Naive thymus-derived CD4-positive, alpha-beta T cell (primary cell): ENCODE results near the gene SLC12A2. TPM values are rescaled to one million over a fixed set of nuclear protein-coding genes. Genes with fewer than 3 reads are reported as not detected.

ENCODE experiments used
- ATAC-seq: fragments of 150-1000 bp; cut with Tn5 transposase; 2 replicates; pipeline ENCODE4 v1.10.0; 2021; ENCODE audit warnings: mild to moderate bottlenecking, moderate library complexity
- CTCF ChIA-PET: fragments of 350-600 bp; sonication (Branson Sonifier 250); formaldehyde crosslinking; loops from one replicate; lab custom pipeline; 2021; ENCODE audit warnings: antibody characterized with exemption; lab: Charles Lee
- POLR2A ChIA-PET: fragments of 350-600 bp; sonication (Branson Sonifier 250); formaldehyde crosslinking; loops from one replicate; lab custom pipeline; 2021; ENCODE audit warnings: antibody characterized with exemption, inconsistent platforms; lab: Charles Lee
- DNase-seq, 9 donors: peaks; one replicate each; pipeline versions ENCODE4 v3.0.0 to v3.0.0-alpha.2; 2020 to 2022; ENCODE audit warnings: mixed read lengths in 1 of 9
- H3K27ac ChIP-seq: one replicate; pipeline ENCODE4 v1.7.0; 2013; ENCODE audit warnings: mild to moderate bottlenecking, low read depth, low read length, moderate library complexity
- H3K27me3 ChIP-seq, 2 donors: one replicate each; pipeline ENCODE4 v1.7.0; 2013; ENCODE audit warnings: low read length in 2 of 2, mild to moderate bottlenecking in 2 of 2, moderate library complexity in 2 of 2; ENCODE audit not compliant: control insufficient read depth in 2 of 2, insufficient read depth in 2 of 2
- H3K36me3 ChIP-seq, 3 experiments: 1 replicate in 2 of 3; 2 replicates in 1 of 3; pipeline ENCODE4 v1.7.0; 2013; ENCODE audit warnings: low read length in 3 of 3, mild to moderate bottlenecking in 3 of 3, moderate library complexity in 1 of 3; ENCODE audit not compliant: insufficient read depth in 3 of 3, control insufficient read depth in 2 of 3
- H3K4me1 ChIP-seq, 2 donors: one replicate each; pipeline ENCODE4 v1.7.0; 2013; ENCODE audit warnings: low read length in 2 of 2, mild to moderate bottlenecking in 2 of 2, moderate library complexity in 1 of 2; ENCODE audit not compliant: control insufficient read depth in 2 of 2, insufficient read depth in 2 of 2
- H3K4me3 ChIP-seq: 2 replicates; pipeline ENCODE4 v1.7.0; 2013; ENCODE audit warnings: mild to moderate bottlenecking, low read length
- H3K9me3 ChIP-seq, 3 experiments: 1 replicate in 2 of 3; 2 replicates in 1 of 3; pipeline ENCODE4 v1.7.0; 2013; ENCODE audit warnings: low read length in 3 of 3; ENCODE audit not compliant: control insufficient read depth in 2 of 3
- H3K27ac Mint-ChIP-seq, 9 donors: one replicate each; pipeline ENCODE4 v1.8.0; 2020 to 2022; ENCODE audit warnings: mixed read lengths in 9 of 9, mild to moderate bottlenecking in 8 of 9, moderate library complexity in 5 of 9, inconsistent platforms in 2 of 9
- H3K27me3 Mint-ChIP-seq, 5 donors: one replicate each; pipeline ENCODE4 v1.8.0; 2021 to 2022; ENCODE audit warnings: mixed read lengths in 5 of 5, mild to moderate bottlenecking in 1 of 5
- H3K36me3 Mint-ChIP-seq, 5 donors: one replicate each; pipeline ENCODE4 v1.8.0; 2020 to 2022; ENCODE audit warnings: mixed read lengths in 5 of 5, mild to moderate bottlenecking in 3 of 5, inconsistent platforms in 1 of 5
- H3K4me1 Mint-ChIP-seq, 7 donors: one replicate each; pipeline ENCODE4 v1.8.0; 2020 to 2022; ENCODE audit warnings: mixed read lengths in 7 of 7, mild to moderate bottlenecking in 3 of 7, inconsistent platforms in 1 of 7
- H3K4me3 Mint-ChIP-seq, 10 donors: one replicate each; pipeline ENCODE4 v1.8.0; 2020 to 2022; ENCODE audit warnings: mild to moderate bottlenecking in 10 of 10, mixed read lengths in 10 of 10, moderate library complexity in 6 of 10, inconsistent platforms in 2 of 10
- H3K9me3 Mint-ChIP-seq, 11 donors: one replicate each; pipeline ENCODE4 v1.8.0; 2020 to 2022; ENCODE audit warnings: mixed read lengths in 11 of 11, mild to moderate bottlenecking in 4 of 11, inconsistent platforms in 1 of 11, moderate library complexity in 1 of 11
- intact Hi-C, 2 donors: fragments of 100-400 bp; cut with micrococcal nuclease; formaldehyde crosslinking; loops; one replicate each; pipeline ENCODE4 v1.15.1; 2023
- polyA plus RNA-seq, 2 donors: library from polyadenylated mRNA; unstranded; fragments of 300-500 nt; fragmentation: Illumina TruSeq; gene quantifications; one replicate each; pipeline ENCODE4 v1.2.3, GENCODE V29; 2021
- total RNA-seq, 6 experiments: library from RNA in 5 of 6; stranded (reverse) in 5 of 6; gene quantifications; 1 replicate in 5 of 6; 2 replicates in 1 of 6; pipeline ENCODE4 v1.2.3 and lab custom pipeline; 2021 to 2026

Gene SLC12A2
- total and polyA plus RNA-seq, 7 experiments from 2014 or later: 4.8 to 17.3 (median 10.7) TPM

GRCh38 chr5:128228521-128228920 lies 145.0 kb downstream of the SLC12A2 start:
- ChIA-PET POLR2A (no interaction called here), CTCF (interaction anchor here (0.6 kb wide), 1 partner anchor 9 kb away, joined by 3 read pairs; no protein-coding TSS in a partner anchor)
- Histone ChIP-seq H3K4me1 (no peaks in the 10 kb centered on the region), H3K27ac (no peak overlapping the region), H3K4me3 (no peak overlapping the region), H3K36me3 (no peaks in the 10 kb centered on the region), H3K27me3 (no peaks in the 10 kb centered on the region), H3K9me3 (no peaks in the 10 kb centered on the region)
- H3K36me3 Mint-ChIP-seq: no peaks in the 10 kb centered on the region
- ATAC-seq (no peak), DNase-seq (no peak)
- H3K27ac Mint-ChIP-seq: no peak overlapping the region
- no peaks in the 10 kb centered on the region for H3K4me1 Mint-ChIP-seq
- intact Hi-C loops: no loop called here
- peaks cover 0 to 7% (median 0%) of the 10 kb centered on the region in 5 donors for H3K27me3 Mint-ChIP-seq
- no peaks in the 10 kb centered on the region for H3K9me3 Mint-ChIP-seq
- no peak overlapping the region for H3K4me3 Mint-ChIP-seq

GRCh38 chr5:128234928-128235641 lies 151.5 kb downstream of the SLC12A2 start:
- POLR2A ChIA-PET: no interaction called here
- no peaks in the 10 kb centered on the region for H3K4me1 Mint-ChIP-seq
- H3K4me3 Mint-ChIP-seq: no peak overlapping the region
- Histone ChIP-seq H3K4me1 (no peaks in the 10 kb centered on the region), H3K4me3 (no peak overlapping the region), H3K27me3 (no peaks in the 10 kb centered on the region), H3K9me3 (no peaks in the 10 kb centered on the region), H3K27ac (no peak overlapping the region), H3K36me3 (no peaks in the 10 kb centered on the region)
- intact Hi-C loops: no loop called here
- no peak for DNase-seq
- no peak for ATAC-seq
- H3K36me3 Mint-ChIP-seq: peaks cover 0 to 7% (median 0%) of the 10 kb centered on the region in 5 donors
- no peak overlapping the region for H3K27ac Mint-ChIP-seq
- CTCF ChIA-PET: no interaction called here
- peaks cover 7 to 43% (median 28%) of the 10 kb centered on the region in 5 donors for H3K27me3 Mint-ChIP-seq
- peaks cover 0 to 5% (median 0%) of the 10 kb centered on the region in 11 donors for H3K9me3 Mint-ChIP-seq

GRCh38 chr5:128236334-128236733 lies 152.8 kb downstream of the SLC12A2 start:
- intact Hi-C loops: no loop called here
- no peaks in the 10 kb centered on the region for H3K4me1 Mint-ChIP-seq
- ATAC-seq: no peak
- H3K27me3 ChIP-seq: no peaks in the 10 kb centered on the region
- H3K9me3 ChIP-seq: no peaks in the 10 kb centered on the region
- ChIA-PET POLR2A (no interaction called here), CTCF (no interaction called here)
- H3K36me3 ChIP-seq: no peaks in the 10 kb centered on the region
- DNase-seq: no peak
- no peak overlapping the region for H3K27ac Mint-ChIP-seq
- no peak overlapping the region for H3K27ac ChIP-seq
- H3K4me1 ChIP-seq: no peaks in the 10 kb centered on the region
- H3K4me3 ChIP-seq: no peak overlapping the region
- H3K9me3 Mint-ChIP-seq: peaks cover 0 to 5% (median 0%) of the 10 kb centered on the region in 11 donors
- peaks cover 7 to 43% (median 28%) of the 10 kb centered on the region in 5 donors for H3K27me3 Mint-ChIP-seq
- H3K4me3 Mint-ChIP-seq: no peak overlapping the region
- H3K36me3 Mint-ChIP-seq: peaks cover 0 to 7% (median 0%) of the 10 kb centered on the region in 5 donors

DNA sequence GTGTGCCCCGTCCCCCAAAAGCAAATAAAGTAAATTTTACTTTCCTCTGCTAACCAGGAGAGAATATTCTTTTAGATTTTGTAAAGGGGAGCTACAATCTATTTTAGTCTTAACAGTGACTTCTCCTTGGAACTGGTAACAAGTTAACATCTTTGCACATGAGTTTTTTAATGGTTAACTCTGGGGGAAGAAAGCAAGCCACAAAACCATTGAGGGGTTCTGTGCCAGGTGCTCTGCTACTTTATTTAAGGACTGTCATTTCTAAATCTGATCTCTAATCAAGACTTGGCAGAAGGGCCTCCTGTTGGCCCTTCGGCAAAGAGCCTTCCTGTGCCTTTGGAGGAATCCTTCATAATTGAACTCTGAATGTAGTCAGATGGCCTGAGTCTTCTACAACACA lies 153.4 kb downstream of the SLC12A2 start:
- intact Hi-C loops: no loop called here
- H3K4me3 ChIP-seq: no peak overlapping the region
- Mint-ChIP-seq H3K9me3 (peaks cover 0 to 5% (median 0%) of the 10 kb centered on the region in 11 donors), H3K4me1 (no peaks in the 10 kb centered on the region), H3K4me3 (no peak overlapping the region), H3K27me3 (peaks cover 1 to 43% (median 28%) of the 10 kb centered on the region in 5 donors), H3K36me3 (peaks cover 0 to 7% (median 0%) of the 10 kb centered on the region in 5 donors), H3K27ac (no peak overlapping the region)
- ChIA-PET POLR2A (no interaction called here), CTCF (interaction anchor here (0.6 kb wide), 1 partner anchor 8 kb away, joined by 3 read pairs; no protein-coding TSS in a partner anchor)
- ATAC-seq: no peak
- H3K36me3 ChIP-seq: no peaks in the 10 kb centered on the region
- H3K27me3 ChIP-seq: no peaks in the 10 kb centered on the region
- no peak overlapping the region for H3K27ac ChIP-seq
- H3K9me3 ChIP-seq: no peaks in the 10 kb centered on the region
- no peak for DNase-seq
- no peaks in the 10 kb centered on the region for H3K4me1 ChIP-seq

DNA sequence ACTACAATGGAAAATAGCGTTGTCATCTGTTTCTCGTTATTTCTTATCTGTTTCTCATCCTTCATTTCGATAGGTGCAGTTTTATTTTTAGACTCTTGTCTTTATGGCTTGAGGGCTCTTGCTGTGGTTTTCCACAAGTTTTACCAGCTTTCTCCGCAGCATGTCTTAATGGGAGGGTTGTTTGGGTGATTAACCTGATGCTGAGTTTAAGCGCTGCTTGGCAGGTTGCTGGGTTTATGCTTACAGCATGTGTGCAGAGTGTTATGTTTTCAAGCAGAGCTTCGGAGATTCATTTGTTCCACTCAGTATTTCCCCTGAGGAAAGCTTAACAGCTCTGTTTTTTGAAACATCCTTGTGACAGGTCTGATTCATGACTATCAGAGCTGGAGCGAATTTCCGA lies 154.0 kb downstream of the SLC12A2 start:
- Histone ChIP-seq H3K9me3 (no peaks in the 10 kb centered on the region), H3K27me3 (no peaks in the 10 kb centered on the region), H3K4me1 (no peaks in the 10 kb centered on the region), H3K36me3 (no peaks in the 10 kb centered on the region), H3K4me3 (no peak overlapping the region), H3K27ac (no peak overlapping the region)
- ATAC-seq (no peak), DNase-seq (no peak)
- Mint-ChIP-seq H3K36me3 (peaks cover 0 to 7% (median 0%) of the 10 kb centered on the region in 5 donors), H3K4me1 (no peaks in the 10 kb centered on the region), H3K27me3 (peaks cover 0 to 43% (median 28%) of the 10 kb centered on the region in 5 donors), H3K27ac (no peak overlapping the region), H3K4me3 (no peak overlapping the region), H3K9me3 (peaks cover 0 to 5% (median 0%) of the 10 kb centered on the region in 11 donors)
- POLR2A ChIA-PET: no interaction called here
- intact Hi-C loops: no loop called here
- CTCF ChIA-PET: interaction anchor here (0.6 kb wide), 1 partner anchor 9 kb away, joined by 3 read pairs; no protein-coding TSS in a partner anchor
